ENCODE measurements around the gene MGAM2. TPM values are rescaled to one million over a fixed set of nuclear protein-coding genes. Genes with fewer than 3 reads are reported as not detected.

MGAM2 gene
- total and polyA plus RNA-seq, 3 donors from 2014 or later: 2.3 to 4.4 (median 2.7) TPM

DNA sequence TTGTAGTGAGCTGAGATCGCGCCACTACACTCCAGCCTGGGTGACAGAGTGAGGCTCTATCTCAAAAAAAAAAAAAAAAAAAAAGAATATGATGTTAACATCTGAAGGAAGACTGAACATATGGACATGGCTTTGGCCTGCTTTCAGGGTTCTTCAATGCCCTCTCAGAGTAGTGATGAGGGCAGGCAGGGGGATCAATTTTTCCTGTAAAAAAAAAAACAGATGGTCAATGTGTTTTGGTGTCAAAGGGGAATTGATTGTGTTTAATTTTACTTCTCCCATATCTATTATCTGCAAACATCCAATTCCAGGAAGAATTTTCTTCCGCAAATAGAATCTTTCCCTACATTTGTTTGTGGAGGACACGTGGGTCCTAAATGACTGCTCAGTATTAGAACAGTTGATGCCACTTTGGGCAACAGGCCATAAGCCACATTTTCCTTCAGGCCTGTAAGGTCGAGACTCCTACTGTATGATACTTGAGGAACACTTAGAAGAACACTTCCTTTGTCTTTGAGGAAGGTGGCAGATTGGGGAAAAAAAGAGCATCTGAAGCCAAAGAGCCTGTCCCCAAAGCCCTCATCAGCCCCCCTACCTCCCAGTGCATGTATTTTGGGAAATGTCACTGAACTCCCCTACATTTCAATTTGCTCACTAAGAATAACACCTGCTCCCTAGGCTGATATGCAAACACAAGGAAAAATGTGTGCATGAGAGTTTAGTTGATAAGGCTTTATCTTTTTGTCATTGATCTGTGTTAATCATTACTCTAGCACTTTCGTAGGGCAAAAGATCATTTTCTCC is 28.3 kb downstream of the MGAM2 start:
- no peaks in the 10 kb centered on the region for H3K9me3 ChIP-seq
- H3K27ac ChIP-seq: no peak overlapping the region
- H3K4me3 ChIP-seq: no peak overlapping the region
- 81 to 82% methylated on average over 6 of the region's 6 CpGs for WGBS, 2 donors
- H3K27me3 ChIP-seq: no peaks in the 10 kb centered on the region
- intact Hi-C loops (cut with DNase I; ENCODE audit: low total_unique reads): no loop called here
- no peaks in the 10 kb centered on the region for H3K36me3 ChIP-seq (ENCODE audit: low read depth, missing control alignments)
- no peak for DNase-seq
- H3K4me1 ChIP-seq: no peaks in the 10 kb centered on the region
- TF ChIP-seq CTCF (IDR thresholded peaks at IDR 0.05): no peak
- no peak for TF ChIP-seq POLR2A (IDR thresholded peaks at IDR 0.05)

GRCh38 chr7:142140401-142140959 is 29.0 kb downstream of the MGAM2 start:
- no peak overlapping the region for H3K4me3 ChIP-seq
- H3K36me3 ChIP-seq (ENCODE audit: low read depth, missing control alignments): no peaks in the 10 kb centered on the region
- DNase-seq: no peak
- TF ChIP-seq CTCF (IDR thresholded peaks at IDR 0.05): no peak
- no peak for TF ChIP-seq POLR2A (IDR thresholded peaks at IDR 0.05)
- no peak overlapping the region for H3K27ac ChIP-seq
- WGBS, 2 donors: 92 to 97% methylated on average over 2 of the region's 2 CpGs
- intact Hi-C loops (cut with DNase I; ENCODE audit: low total_unique reads): no loop called here
- no peaks in the 10 kb centered on the region for H3K4me1 ChIP-seq
- no peaks in the 10 kb centered on the region for H3K9me3 ChIP-seq
- H3K27me3 ChIP-seq: no peaks in the 10 kb centered on the region

DNA sequence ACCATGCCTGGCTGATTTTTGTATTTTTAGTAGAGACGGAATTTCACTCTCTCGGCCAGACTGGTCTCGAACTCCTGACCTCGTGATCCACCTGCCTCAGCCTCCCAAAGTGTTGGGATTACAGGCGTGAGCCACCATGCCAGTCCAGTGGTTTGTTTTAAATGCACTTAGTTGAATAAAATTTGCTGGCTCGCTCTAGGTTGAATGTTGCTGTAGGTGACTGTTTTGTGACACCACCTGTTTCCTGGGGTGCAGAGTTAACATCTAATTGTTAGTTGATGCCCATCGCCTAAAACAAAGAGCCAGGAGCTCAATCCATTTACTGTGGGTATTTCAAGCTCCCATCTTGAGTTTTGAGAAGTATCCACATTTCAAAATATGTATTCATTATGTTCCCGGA is 31.2 kb downstream of the MGAM2 start:
- intact Hi-C loops (cut with DNase I; ENCODE audit: low total_unique reads): no loop called here
- Histone ChIP-seq H3K36me3 (ENCODE audit: low read depth, missing control alignments) (no peaks in the 10 kb centered on the region), H3K27ac (no peak overlapping the region), H3K4me3 (no peak overlapping the region), H3K4me1 (no peaks in the 10 kb centered on the region), H3K27me3 (no peaks in the 10 kb centered on the region), H3K9me3 (no peaks in the 10 kb centered on the region)
- TF ChIP-seq POLR2A (IDR thresholded peaks at IDR 0.05) (no peak), CTCF (IDR thresholded peaks at IDR 0.05) (no peak)
- 92 to 95% methylated on average over 8 of the region's 8 CpGs for WGBS, 2 donors
- no peak for DNase-seq

DNA sequence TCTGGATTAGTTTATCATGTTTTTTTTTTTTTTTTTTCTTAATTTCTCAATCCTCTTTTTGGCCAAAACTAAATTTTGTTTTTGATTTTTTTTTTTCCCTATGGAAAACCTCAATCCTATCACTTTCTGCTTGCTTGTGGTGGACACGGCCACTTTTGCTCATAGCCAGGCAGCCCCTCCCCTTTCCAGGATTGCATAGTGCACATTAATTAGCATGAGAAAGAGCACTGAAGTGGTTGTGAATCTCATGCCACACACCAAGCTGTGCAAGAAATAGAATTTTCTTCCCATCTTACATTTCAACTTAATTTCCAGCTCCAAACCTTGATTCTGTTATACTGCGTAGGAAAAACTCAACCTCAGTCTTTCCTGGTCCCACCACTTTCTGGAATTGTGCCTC is 34.6 kb downstream of the MGAM2 start:
- TF ChIP-seq CTCF (IDR thresholded peaks at IDR 0.05) (no peak), POLR2A (IDR thresholded peaks at IDR 0.05) (no peak)

More for the DNA sequence above, 34.6 kb downstream of the MGAM2 start:
- intact Hi-C loops (cut with DNase I; ENCODE audit: low total_unique reads): no loop called here
- 83 to 91% methylated on average over 2 of the region's 2 CpGs for WGBS, 2 donors
- Histone ChIP-seq H3K27ac (no peak overlapping the region), H3K4me3 (no peak overlapping the region), H3K4me1 (no peaks in the 10 kb centered on the region), H3K36me3 (ENCODE audit: low read depth, missing control alignments) (no peaks in the 10 kb centered on the region), H3K9me3 (no peaks in the 10 kb centered on the region), H3K27me3 (no peaks in the 10 kb centered on the region)
- no peak for DNase-seq

Measured in testis (tissue), 3 donors.